MM.1S (cell line): ENCODE results near the gene XYLT1.
"Not testable (repeated sequence)": the region's sequence is repeated elsewhere in the genome, so short reads cannot be mapped to it uniquely, and the experiment has no call there.

Experiments
- DNase-seq: peaks from one replicate; pipeline ENCODE4 v3.0.0-alpha.2; 2015
- H2AFZ ChIP-seq: fragments of 300-600 bp; sonication (generic); 2 replicates; pipeline ENCODE4 v1.6.0; 2016; ENCODE audit warnings: antibody characterized with exemption, low read length
- H3F3A ChIP-seq: fragments of 300-600 bp; sonication (generic); 2 replicates; pipeline ENCODE4 v1.6.1; 2016; ENCODE audit warnings: mild to moderate bottlenecking, antibody characterized with exemption, low read length, moderate library complexity, mixed read lengths; ENCODE audit not compliant: insufficient read depth
- H3K27ac ChIP-seq: fragments of 300-600 bp; sonication (generic); 2 replicates; pipeline ENCODE4 v1.5.1; 2016; ENCODE audit warnings: mild to moderate bottlenecking, low read length
- H3K27me3 ChIP-seq: fragments of 300-600 bp; sonication (generic); replicated peaks from 2 replicates; pipeline ENCODE4 v1.6.0; 2016; ENCODE audit warnings: low read length; ENCODE audit not compliant: insufficient read depth
- H3K36me3 ChIP-seq: fragments of 300-600 bp; sonication (generic); replicated peaks from 2 replicates; pipeline ENCODE4 v1.6.1; 2016; ENCODE audit warnings: mild to moderate bottlenecking, low read length, mixed read lengths; ENCODE audit not compliant: insufficient read depth
- H3K4me1 ChIP-seq: fragments of 300-600 bp; sonication (generic); 2 replicates; pipeline ENCODE4 v1.6.1; 2016; ENCODE audit warnings: low read length, mixed read lengths
- H3K4me2 ChIP-seq: fragments of 300-600 bp; sonication (generic); 2 replicates; pipeline ENCODE4 v1.6.0; 2016; ENCODE audit warnings: low read depth, low read length
- H3K4me3 ChIP-seq: fragments of 300-600 bp; sonication (generic); 2 replicates; pipeline ENCODE4 v1.5.1; 2016; ENCODE audit warnings: low read length, mixed read lengths
- H3K79me2 ChIP-seq: fragments of 300-600 bp; sonication (generic); 2 replicates; pipeline ENCODE4 v1.6.1; 2016; ENCODE audit warnings: mixed run types, low read length, mixed read lengths
- H3K9ac ChIP-seq: fragments of 300-600 bp; sonication (generic); 2 replicates; pipeline ENCODE4 v1.6.1; 2016; ENCODE audit warnings: low read length, mixed read lengths
- H3K9me2 ChIP-seq: fragments of 300-600 bp; sonication (generic); replicated peaks from 2 replicates; pipeline ENCODE4 v1.6.1; 2016; ENCODE audit warnings: mild to moderate bottlenecking, low read length, mixed read lengths; ENCODE audit not compliant: insufficient read depth
- H3K9me3 ChIP-seq: fragments of 300-600 bp; sonication (generic); replicated peaks from 2 replicates; pipeline ENCODE4 v1.6.1; 2016; ENCODE audit warnings: mild to moderate bottlenecking, low read length, mixed read lengths; ENCODE audit not compliant: insufficient read depth
- H4K20me1 ChIP-seq: fragments of 300-600 bp; sonication (generic); 2 replicates; pipeline ENCODE4 v1.6.1; 2016; ENCODE audit warnings: mild to moderate bottlenecking, low read length, moderate library complexity, mixed read lengths; ENCODE audit not compliant: insufficient read depth
- CTCF ChIP-seq: fragments of 300-600 bp; sonication (generic); IDR thresholded peaks from 2 replicates; pipeline ENCODE4 v1.5.1; 2016; ENCODE audit warnings: antibody characterized with exemption, low read length, mixed read lengths
- EZH2 ChIP-seq: fragments of 300-600 bp; sonication (generic); optimal IDR thresholded peaks from 2 replicates; pipeline ENCODE3; 2017; ENCODE audit warnings: low read depth, mild to moderate bottlenecking, antibody characterized with exemption, low read length, mixed read lengths
- EZH2phosphoT487 ChIP-seq: fragments of 300-600 bp; sonication (generic); IDR thresholded peaks from 2 replicates; pipeline ENCODE4 v1.6.1; 2018; ENCODE audit warnings: antibody characterized with exemption, low read length

XYLT1 gene

GRCh38 chr16:17335826-17336529, 134.8 kb downstream of the XYLT1 start:
- no peaks in the 10 kb centered on the region for H4K20me1 ChIP-seq

GRCh38 chr16:17335406-17335805, 135.4 kb downstream of the XYLT1 start:
- H3K9me3 ChIP-seq, DNase-seq, H3K27ac ChIP-seq, H3K4me1 ChIP-seq, H3K4me2 ChIP-seq, H3K9me2 ChIP-seq, H2AFZ ChIP-seq, H3K27me3 ChIP-seq, H4K20me1 ChIP-seq, H3K4me3 ChIP-seq, H3F3A ChIP-seq, H3K36me3 ChIP-seq, H3K9ac ChIP-seq: not testable (repeated sequence)
- peaks cover 24% of the 10 kb centered on the region for H3K79me2 ChIP-seq

More at GRCh38 chr16:17335826-17336529, 134.8 kb downstream of the XYLT1 start:
- Histone ChIP-seq H3K79me2 (peaks cover 28% of the 10 kb centered on the region), H3F3A (no peaks in the 10 kb centered on the region), H2AFZ (no peak overlapping the region), H3K9me2 (no peaks in the 10 kb centered on the region), H3K9ac (no peak overlapping the region), H3K4me3 (no peak overlapping the region), H3K4me2 (no peak overlapping the region), H3K9me3 (no peaks in the 10 kb centered on the region), H3K4me1 (peaks cover 9% of the 10 kb centered on the region), H3K36me3 (no peaks in the 10 kb centered on the region), H3K27me3 (no peaks in the 10 kb centered on the region), H3K27ac (no peak overlapping the region)
- DNase-seq, result no peak
- TF ChIP-seq CTCF (no peak), EZH2phosphoT487 (no peak), EZH2 (no peak)

- Histone ChIP-seq H3K79me2 (peaks cover 22% of the 10 kb centered on the region), H3K36me3 (no peaks in the 10 kb centered on the region), H3K4me1 (no peaks in the 10 kb centered on the region), H3K27me3 (no peaks in the 10 kb centered on the region), H3K4me3 (no peak overlapping the region), H3K9ac (no peak overlapping the region), H3F3A (no peaks in the 10 kb centered on the region), H3K9me2 (no peaks in the 10 kb centered on the region), H3K4me2 (no peak overlapping the region), H2AFZ (no peak overlapping the region), H3K27ac (no peak overlapping the region), H3K9me3 (no peaks in the 10 kb centered on the region), H4K20me1 (no peaks in the 10 kb centered on the region)
- no peak for DNase-seq
- TF ChIP-seq EZH2phosphoT487 (no peak), EZH2 (no peak), CTCF (no peak)
These were observed 136.7 kb downstream of the XYLT1 start for GRCh38 chr16:17334096-17334495.

- no peak overlapping the region for H3K27ac ChIP-seq
- no peaks in the 10 kb centered on the region for H3K4me1 ChIP-seq
- no peaks in the 10 kb centered on the region for H3K27me3 ChIP-seq
- no peaks in the 10 kb centered on the region for H3K9me2 ChIP-seq
- H4K20me1 ChIP-seq, result no peaks in the 10 kb centered on the region
- no peak overlapping the region for H2AFZ ChIP-seq
- H3K36me3 ChIP-seq, result no peaks in the 10 kb centered on the region
- no peak overlapping the region for H3K4me3 ChIP-seq
- no peak overlapping the region for H3K9ac ChIP-seq
- H3F3A ChIP-seq, result no peaks in the 10 kb centered on the region
- TF ChIP-seq EZH2, result no peak
- TF ChIP-seq CTCF, result no peak
- no peak for TF ChIP-seq EZH2phosphoT487
- H3K9me3 ChIP-seq, result no peaks in the 10 kb centered on the region
- DNase-seq, result no peak
- H3K4me2 ChIP-seq, result no peak overlapping the region
- H3K79me2 ChIP-seq, result peaks cover 27% of the 10 kb centered on the region
These were observed 137.5 kb downstream of the XYLT1 start for GRCh38 chr16:17333229-17333628.
